GM21447 (cell line): ENCODE data around the gene ZNF764.

Experiments used
- ATAC-seq: cut with Tn5 transposase; IDR thresholded peaks from one replicate; pipeline ENCODE4 v1.9.1; 2021; ENCODE audit not compliant: unreplicated experiment

Gene ZNF764

GRCh38 chr16:30570636-30571444, 12.7 kb upstream of the ZNF764 start:
- ATAC-seq, result peak; percentile 2

GRCh38 chr16:30569746-30570635, 11.8 kb upstream of the ZNF764 start:
- no peak for ATAC-seq

- ATAC-seq, result no peak
Measured at GRCh38 chr16:30569281-30569680, 11.1 kb upstream of the ZNF764 start.

- no peak for ATAC-seq
Measured at GRCh38 chr16:30567991-30568638, 9.9 kb upstream of the ZNF764 start.

GRCh38 chr16:30567160-30567990, 9.2 kb upstream of the ZNF764 start:
- ATAC-seq, result no peak

GRCh38 chr16:30566531-30566930, 8.4 kb upstream of the ZNF764 start:
- ATAC-seq, result no peak

GRCh38 chr16:30565984-30566383, 7.8 kb upstream of the ZNF764 start:
- no peak for ATAC-seq

- no peak for ATAC-seq
Measured at GRCh38 chr16:30565526-30565925, 7.4 kb upstream of the ZNF764 start.

- ATAC-seq, result no peak
Measured at GRCh38 chr16:30562021-30562420, 3.8 kb upstream of the ZNF764 start.

GRCh38 chr16:30561089-30561816, 3.1 kb upstream of the ZNF764 start:
- ATAC-seq, result no peak

GRCh38 chr16:30559690-30560089, 1.5 kb upstream of the ZNF764 start:
- ATAC-seq, result no peak

GRCh38 chr16:30558789-30559377, 709 bp upstream of the ZNF764 start:
- no peak for ATAC-seq

- peak; percentile 3 for ATAC-seq
Measured at GRCh38 chr16:30557707-30557956, 542 bp downstream of the ZNF764 start.

- no peak for ATAC-seq
Measured at GRCh38 chr16:30556125-30556473, 2.1 kb downstream of the ZNF764 start.

GRCh38 chr16:30555315-30556124, 2.7 kb downstream of the ZNF764 start:
- no peak for ATAC-seq

GRCh38 chr16:30554557-30555314, 3.4 kb downstream of the ZNF764 start:
- no peak for ATAC-seq

- no peak for ATAC-seq
Measured at GRCh38 chr16:30553393-30553899, 4.7 kb downstream of the ZNF764 start.

- no peak for ATAC-seq
Measured at GRCh38 chr16:30552956-30553355, 5.2 kb downstream of the ZNF764 start.
